SK-N-SH (cell line): ENCODE data around the gene PLIN1. TPM values are rescaled to one million over a fixed set of nuclear protein-coding genes. Genes with fewer than 3 reads are reported as not detected.

Source experiments
- CTCF ChIA-PET: fragments of 300-600, 350-600 bp; formaldehyde crosslinking; extraction: SDS; loops from one replicate; lab custom pipeline; 2021; lab: Yijun Ruan, JAX
- POLR2A ChIA-PET: fragments of 350-600 bp; sonication (Branson Sonifier 250); formaldehyde crosslinking; extraction: SDS; loops from one replicate; lab custom pipeline; 2020; ENCODE audit warnings: antibody characterized with exemption, inconsistent platforms; lab: Yijun Ruan, JAX
- DNase-seq: peaks from one replicate; pipeline ENCODE4 v3.0.0; 2012
- H2AFZ ChIP-seq: fragments of 200-600 bp; sonication (generic); 2 replicates; pipeline ENCODE4 v1.8.1; 2016; ENCODE audit warnings: antibody characterized with exemption, mild to moderate bottlenecking, low read depth
- H3F3A ChIP-seq: fragments of 200-600 bp; sonication (generic); replicated peaks from 2 replicates; pipeline ENCODE3; 2016; ENCODE audit warnings: antibody characterized with exemption, mild to moderate bottlenecking; ENCODE audit not compliant: insufficient read depth
- H3K27ac ChIP-seq, 2 experiments: fragments of 200-500 bp in 1 of 2; fragments of 200-600 bp in 1 of 2; sonication (Bioruptor generic) in 1 of 2; sonication (generic), shearing (Covaris generic) in 1 of 2; 2 replicates each; pipeline versions ENCODE4 v1.5.1 to v1.6.1; 2014 to 2016; ENCODE audit warnings: low read depth in 2 of 2, inconsistent platforms in 1 of 2, low read length in 1 of 2, mild to moderate bottlenecking in 1 of 2, mixed read lengths in 1 of 2
- H3K27me3 ChIP-seq: fragments of 200-600 bp; sonication (generic), shearing (Covaris generic); 2 replicates; pipeline ENCODE4 v1.6.1; 2016; ENCODE audit warnings: mixed run types; ENCODE audit not compliant: insufficient read depth
- H3K36me3 ChIP-seq, 2 experiments: fragments of 200-500 bp in 1 of 2; fragments of 200-600 bp in 1 of 2; sonication (Bioruptor generic) in 1 of 2; sonication (generic) in 1 of 2; replicated peaks in 1 of 2; 2 replicates each; pipeline versions ENCODE3 to v1.5.1; 2014 to 2016; ENCODE audit warnings: low read length in 1 of 2, mild to moderate bottlenecking in 1 of 2; ENCODE audit not compliant: insufficient read depth in 2 of 2, control insufficient read depth in 1 of 2
- H3K4me1 ChIP-seq, 2 experiments: fragments of 200-500 bp in 1 of 2; fragments of 200-600 bp in 1 of 2; sonication (Bioruptor generic) in 1 of 2; sonication (generic), shearing (Covaris generic) in 1 of 2; 2 replicates each; pipeline versions ENCODE4 v1.5.1 to v1.6.1; 2014 to 2016; ENCODE audit warnings: low read depth in 1 of 2, low read length in 1 of 2, mixed run types in 1 of 2; ENCODE audit not compliant: insufficient read depth in 2 of 2, control insufficient read depth in 1 of 2
- H3K4me2 ChIP-seq: fragments of 200-600 bp; sonication (generic), shearing (Covaris generic); 2 replicates; pipeline ENCODE4 v1.6.1; 2017; ENCODE audit warnings: mixed run types
- H3K4me3 ChIP-seq, 2 experiments: fragments of 200-500 bp in 1 of 2; fragments of 200-600 bp in 1 of 2; sonication (Bioruptor generic) in 1 of 2; sonication (generic), shearing (Covaris generic) in 1 of 2; 2 replicates each; pipeline versions ENCODE4 v1.5.1 to v1.8.1; 2014 to 2016; ENCODE audit warnings: low read depth in 2 of 2, inconsistent platforms in 1 of 2, low read length in 1 of 2, mild to moderate bottlenecking in 1 of 2, mixed read lengths in 1 of 2, moderate library complexity in 1 of 2
- H3K79me2 ChIP-seq: fragments of 200-600 bp; sonication (generic); 2 replicates; pipeline ENCODE4 v1.8.1; 2017; ENCODE audit warnings: mild to moderate bottlenecking; ENCODE audit not compliant: insufficient read depth
- H3K9ac ChIP-seq: fragments of 200-600 bp; sonication (generic); 2 replicates; pipeline ENCODE4 v1.6.1; 2017; ENCODE audit warnings: mixed run types
- H3K9me2 ChIP-seq: fragments of 200-600 bp; sonication (generic); 2 replicates; pipeline ENCODE4 v1.6.1; 2017; ENCODE audit warnings: mixed run types
- H3K9me3 ChIP-seq: fragments of 200-600 bp; sonication (generic); 2 replicates; pipeline ENCODE4 v1.6.1; 2017; ENCODE audit warnings: mixed run types, mild to moderate bottlenecking, moderate library complexity
- H4K20me1 ChIP-seq: fragments of 200-600 bp; sonication (generic); 2 replicates; pipeline ENCODE4 v1.6.1; 2017; ENCODE audit warnings: mild to moderate bottlenecking, mixed run types; ENCODE audit not compliant: insufficient read depth
- ELF1 ChIP-seq: IDR thresholded peaks from 2 replicates; pipeline ENCODE4 v1.4.0; 2012
- EP300 ChIP-seq, 2 experiments: IDR thresholded peaks; 2 replicates each; pipeline versions ENCODE4 v1.4.0 to v1.6.1; 2012; ENCODE audit warnings: borderline replicate concordance in 1 of 2, low read depth in 1 of 2, low read length in 1 of 2
- FOSL2 ChIP-seq: IDR thresholded peaks from 2 replicates; pipeline ENCODE4 v1.4.0; 2012; ENCODE audit warnings: low read depth, mild to moderate bottlenecking, moderate library complexity, borderline replicate concordance
- FOXM1 ChIP-seq: IDR thresholded peaks from 2 replicates; pipeline ENCODE4 v1.4.0; 2012; ENCODE audit warnings: low read depth, mild to moderate bottlenecking
- GATA2 ChIP-seq: sonication (generic); formaldehyde crosslinking; IDR thresholded peaks from 2 replicates; pipeline ENCODE4 v1.5.0; 2020; ENCODE audit warnings: mild to moderate bottlenecking, missing genetic modification reagents
- IRF3 ChIP-seq: fragments of 150-350 bp; IDR thresholded peaks from 2 replicates; pipeline ENCODE4 v1.6.1; 2016; ENCODE audit warnings: mild to moderate bottlenecking, low read depth, low read length
- MAX ChIP-seq: IDR thresholded peaks from 2 replicates; pipeline ENCODE4 v1.4.0; 2012; ENCODE audit warnings: low read depth
- MEF2A ChIP-seq: IDR thresholded peaks from 2 replicates; pipeline ENCODE4 v1.4.0; 2012; ENCODE audit warnings: low read depth, borderline replicate concordance
- MXI1 ChIP-seq: IDR thresholded peaks from 2 replicates; pipeline ENCODE4 v1.6.1; 2012; ENCODE audit warnings: mild to moderate bottlenecking, low read depth, low read length, improper control_type of control experiment
- NRF1 ChIP-seq: IDR thresholded peaks from 2 replicates; pipeline ENCODE4 v1.6.1; 2012; ENCODE audit warnings: low read depth, mild to moderate bottlenecking, low read length
- POLR2AphosphoS5 ChIP-seq: IDR thresholded peaks from 2 replicates; pipeline ENCODE4 v1.6.1; 2012; ENCODE audit warnings: low read depth, low read length
- RCOR1 ChIP-seq: fragments of 150-350 bp; IDR thresholded peaks from 2 replicates; pipeline ENCODE4 v1.6.1; 2017; ENCODE audit warnings: antibody characterized with exemption, low read length
- REST ChIP-seq: IDR thresholded peaks from 2 replicates; pipeline ENCODE4 v1.6.1; 2012; ENCODE audit warnings: mild to moderate bottlenecking, low read depth, low read length, moderate library complexity
- RXRA ChIP-seq: IDR thresholded peaks from 2 replicates; pipeline ENCODE4 v1.4.0; 2012; ENCODE audit warnings: low read depth, mild to moderate bottlenecking, borderline replicate concordance
- TAF1 ChIP-seq: IDR thresholded peaks from 2 replicates; pipeline ENCODE4 v1.6.1; 2012; ENCODE audit warnings: low read depth, mild to moderate bottlenecking, low read length, moderate library complexity, borderline replicate concordance
- TCF12 ChIP-seq: IDR thresholded peaks from 2 replicates; pipeline ENCODE4 v1.4.0; 2012
- WGBS: methylation state at CpG from one replicate; pipeline ENCODE4 v1.1.6; 2017; ENCODE audit warnings: low lambda C conversion rate; 5-methylcytosine and 5-hydroxymethylcytosine counted together
- polyA plus RNA-seq, 3 experiments: library from polyadenylated mRNA; depleted of rRNA; stranded (reverse); fragments of >200 nt; gene quantifications; 2 replicates each; pipeline ENCODE4 v1.2.3, GENCODE V29; 2012

The PLIN1 gene
- polyA plus RNA-seq, 1 of the 3 experiments (the other 2 are of a cell fraction): 0.08 TPM

GRCh38 chr15:89629829-89630228 is 49.3 kb downstream of the PLIN1 start:
- H3K9me2 ChIP-seq: no peaks in the 10 kb centered on the region
- H3K4me1 ChIP-seq: no peaks in the 10 kb centered on the region
- DNase-seq: no peak
- H3K4me3 ChIP-seq: no peak overlapping the region
- no peak overlapping the region for H3K27ac ChIP-seq
- no peaks in the 10 kb centered on the region for H3K9me3 ChIP-seq
- no peaks in the 10 kb centered on the region for H4K20me1 ChIP-seq
- peaks cover 31 to 79% of the 10 kb centered on the region in 2 experiments for H3K36me3 ChIP-seq
- no peak for TF ChIP-seq RXRA
- TF ChIP-seq EP300 (IDR thresholded peaks at IDR 0.05; ENCODE audit: borderline replicate concordance in 1 of 2, low read depth in 1 of 2, low read length in 1 of 2): no peak
- no peak for TF ChIP-seq MXI1
- TF ChIP-seq ELF1: no peak
- no peak for TF ChIP-seq POLR2AphosphoS5
- no peak for TF ChIP-seq MEF2A
- no peak for TF ChIP-seq RCOR1
- no peak for TF ChIP-seq FOSL2
- no peak for TF ChIP-seq TAF1
- no peak for TF ChIP-seq IRF3
- TF ChIP-seq GATA2 (CRISPR knock-in tag): no peak
- no peak for TF ChIP-seq FOXM1
- no peak for TF ChIP-seq TCF12
- no peak for TF ChIP-seq NRF1
- no peak for TF ChIP-seq REST
- no peak for TF ChIP-seq MAX
- ChIA-PET CTCF (interaction anchor here (0.5 to 5.5 kb wide), 2 partner anchors 17 to 155 kb away, joined by 3 to 27 read pairs; no protein-coding TSS in a partner anchor), POLR2A (no interaction called here)
- H3K27me3 ChIP-seq: no peaks in the 10 kb centered on the region
- WGBS: 89% methylated on average over 3 of the region's 5 CpGs
- H3K9ac ChIP-seq: no peak overlapping the region
- H3K79me2 ChIP-seq: no peaks in the 10 kb centered on the region
- no peak overlapping the region for H2AFZ ChIP-seq
- no peak overlapping the region for H3K4me2 ChIP-seq
- H3F3A ChIP-seq: no peaks in the 10 kb centered on the region
